ENCODE measurements around the gene SLC26A5. TPM values are rescaled to one million over a fixed set of nuclear protein-coding genes. Genes with fewer than 3 reads are reported as not detected.

Gene SLC26A5
- total and polyA plus RNA-seq, 2 donors (not counting 1 experiment from before 2014, with no cell fraction given): not detected

- Histone ChIP-seq H3K27me3 (ENCODE audit: control insufficient read depth, insufficient read depth, low read length) (no peaks in the 10 kb centered on the region), H3K4me2 (ENCODE audit: extremely low read depth, insufficient read depth, low read length) (no peak overlapping the region), H3K79me2 (ENCODE audit: control insufficient read depth, insufficient read depth, low read length) (no peaks in the 10 kb centered on the region), H3K4me1 (ENCODE audit: control insufficient read depth, extremely low read depth, insufficient read depth, low read length) (no peaks in the 10 kb centered on the region), H3K27ac (ENCODE audit: insufficient read depth, low read length) (no peak overlapping the region), H3K9me3 (ENCODE audit: control insufficient read depth, insufficient read depth, low read depth, low read length) (no peaks in the 10 kb centered on the region), H3K9ac (ENCODE audit: insufficient read depth, low read length) (no peak overlapping the region), H2AFZ (ENCODE audit: low read length) (no peak overlapping the region), H3K4me3 (replicated peaks in 1 of 4; ENCODE audit: control extremely low read depth in 1 of 4, insufficient read depth in 1 of 4, low read depth in 3 of 4, low read length in 4 of 4) (no peak overlapping the region), H4K20me1 (ENCODE audit: control insufficient read depth, extremely low read depth, insufficient read depth, low read length) (no peaks in the 10 kb centered on the region), H3K36me3 (ENCODE audit: control insufficient read depth, insufficient read depth, low read length) (no peaks in the 10 kb centered on the region)
- TF ChIP-seq CTCF (conservative IDR thresholded peaks at IDR 0.05 in 1 of 2, IDR thresholded peaks at IDR 0.05 in 1 of 2; ENCODE audit: low read depth in 1 of 2, low read length in 2 of 2) (no peak), EZH2 (IDR thresholded peaks at IDR 0.05; ENCODE audit: low read length, missing control alignments) (no peak)
- DNase-seq (ENCODE audit: low read depth in 2 of 2): no peak
These were observed 25.1 kb downstream of the SLC26A5 start for GRCh38 chr7:103420857-103421384.

DNA sequence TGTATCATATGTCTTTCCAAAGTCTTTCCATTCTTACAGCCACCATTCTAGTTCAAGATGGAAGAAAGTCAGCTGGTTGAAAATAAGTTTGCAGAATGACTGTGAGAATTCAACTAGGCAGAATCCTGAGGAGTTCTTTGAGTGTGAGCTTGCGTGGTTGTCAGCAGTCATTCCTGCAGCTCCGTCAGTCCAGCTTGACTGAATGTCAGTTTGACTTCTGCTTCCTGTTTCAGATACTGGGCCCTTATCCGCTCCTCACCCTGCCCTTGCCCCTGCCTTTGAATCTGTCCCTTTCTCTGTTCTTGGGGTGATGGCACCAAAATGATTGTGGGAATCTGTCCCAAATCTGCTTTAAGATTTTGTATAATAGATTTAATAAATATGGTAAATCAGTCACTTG, 27.8 kb downstream of the SLC26A5 start:
- H3K4me3 ChIP-seq (replicated peaks in 1 of 4; ENCODE audit: control extremely low read depth in 1 of 4, insufficient read depth in 1 of 4, low read depth in 3 of 4, low read length in 4 of 4): no peak overlapping the region
- no peaks in the 10 kb centered on the region for H4K20me1 ChIP-seq (ENCODE audit: control insufficient read depth, extremely low read depth, insufficient read depth, low read length)
- H3K4me1 ChIP-seq (ENCODE audit: control insufficient read depth, extremely low read depth, insufficient read depth, low read length): no peaks in the 10 kb centered on the region
- H3K79me2 ChIP-seq (ENCODE audit: control insufficient read depth, insufficient read depth, low read length): no peaks in the 10 kb centered on the region
- H3K27ac ChIP-seq (ENCODE audit: insufficient read depth, low read length): no peak overlapping the region
- H2AFZ ChIP-seq (ENCODE audit: low read length): no peak overlapping the region
- TF ChIP-seq CTCF (conservative IDR thresholded peaks at IDR 0.05 in 1 of 2, IDR thresholded peaks at IDR 0.05 in 1 of 2; ENCODE audit: low read depth in 1 of 2, low read length in 2 of 2) (no peak), EZH2 (IDR thresholded peaks at IDR 0.05; ENCODE audit: low read length, missing control alignments) (no peak)
- H3K27me3 ChIP-seq (ENCODE audit: control insufficient read depth, insufficient read depth, low read length): no peaks in the 10 kb centered on the region
- DNase-seq (ENCODE audit: low read depth in 2 of 2): no peak
- H3K36me3 ChIP-seq (ENCODE audit: control insufficient read depth, insufficient read depth, low read length): no peaks in the 10 kb centered on the region
- no peak overlapping the region for H3K9ac ChIP-seq (ENCODE audit: insufficient read depth, low read length)
- no peak overlapping the region for H3K4me2 ChIP-seq (ENCODE audit: extremely low read depth, insufficient read depth, low read length)
- H3K9me3 ChIP-seq (ENCODE audit: control insufficient read depth, insufficient read depth, low read depth, low read length): no peaks in the 10 kb centered on the region

GRCh38 chr7:103413407-103413806, 32.6 kb downstream of the SLC26A5 start:
- Histone ChIP-seq H3K36me3 (ENCODE audit: control insufficient read depth, insufficient read depth, low read length) (no peaks in the 10 kb centered on the region), H3K9ac (ENCODE audit: insufficient read depth, low read length) (no peak overlapping the region), H3K9me3 (ENCODE audit: control insufficient read depth, insufficient read depth, low read depth, low read length) (no peaks in the 10 kb centered on the region), H3K4me3 (replicated peaks in 1 of 4; ENCODE audit: control extremely low read depth in 1 of 4, insufficient read depth in 1 of 4, low read depth in 3 of 4, low read length in 4 of 4) (no peak overlapping the region), H3K79me2 (ENCODE audit: control insufficient read depth, insufficient read depth, low read length) (no peaks in the 10 kb centered on the region), H2AFZ (ENCODE audit: low read length) (no peak overlapping the region), H3K4me2 (ENCODE audit: extremely low read depth, insufficient read depth, low read length) (no peak overlapping the region), H4K20me1 (ENCODE audit: control insufficient read depth, extremely low read depth, insufficient read depth, low read length) (no peaks in the 10 kb centered on the region), H3K27me3 (ENCODE audit: control insufficient read depth, insufficient read depth, low read length) (no peaks in the 10 kb centered on the region), H3K27ac (ENCODE audit: insufficient read depth, low read length) (no peak overlapping the region), H3K4me1 (ENCODE audit: control insufficient read depth, extremely low read depth, insufficient read depth, low read length) (no peaks in the 10 kb centered on the region)
- no peak for TF ChIP-seq CTCF (conservative IDR thresholded peaks at IDR 0.05 in 1 of 2, IDR thresholded peaks at IDR 0.05 in 1 of 2; ENCODE audit: low read depth in 1 of 2, low read length in 2 of 2)
- TF ChIP-seq EZH2 (IDR thresholded peaks at IDR 0.05; ENCODE audit: low read length, missing control alignments): no peak
- DNase-seq (ENCODE audit: low read depth in 2 of 2): no peak

Data from fibroblast of lung (primary cell).